Ovary (tissue), 3 donors: ENCODE results near the gene TMEM18.

Experiments used
- POLR2A ChIP-seq: fragments of 450-650 bp; IDR thresholded peaks from one replicate; pipeline ENCODE4 v1.6.1; 2017; ENCODE audit warnings: antibody characterized with exemption, mild to moderate bottlenecking, moderate library complexity
- TF ChIP-seq, protein P1 (sequence below), 3 donors: fragments of 450-650 bp in 2 of 3; fragments of 200-600 bp in 1 of 3; IDR thresholded peaks; one replicate each; pipeline versions ENCODE4 v1.5.1 to v1.8.0; 2016 to 2022; ENCODE audit warnings: antibody characterized with exemption in 3 of 3, mild to moderate bottlenecking in 1 of 3
- donor health status: DM: no; HTN: no; CAD: no.

DNA sequence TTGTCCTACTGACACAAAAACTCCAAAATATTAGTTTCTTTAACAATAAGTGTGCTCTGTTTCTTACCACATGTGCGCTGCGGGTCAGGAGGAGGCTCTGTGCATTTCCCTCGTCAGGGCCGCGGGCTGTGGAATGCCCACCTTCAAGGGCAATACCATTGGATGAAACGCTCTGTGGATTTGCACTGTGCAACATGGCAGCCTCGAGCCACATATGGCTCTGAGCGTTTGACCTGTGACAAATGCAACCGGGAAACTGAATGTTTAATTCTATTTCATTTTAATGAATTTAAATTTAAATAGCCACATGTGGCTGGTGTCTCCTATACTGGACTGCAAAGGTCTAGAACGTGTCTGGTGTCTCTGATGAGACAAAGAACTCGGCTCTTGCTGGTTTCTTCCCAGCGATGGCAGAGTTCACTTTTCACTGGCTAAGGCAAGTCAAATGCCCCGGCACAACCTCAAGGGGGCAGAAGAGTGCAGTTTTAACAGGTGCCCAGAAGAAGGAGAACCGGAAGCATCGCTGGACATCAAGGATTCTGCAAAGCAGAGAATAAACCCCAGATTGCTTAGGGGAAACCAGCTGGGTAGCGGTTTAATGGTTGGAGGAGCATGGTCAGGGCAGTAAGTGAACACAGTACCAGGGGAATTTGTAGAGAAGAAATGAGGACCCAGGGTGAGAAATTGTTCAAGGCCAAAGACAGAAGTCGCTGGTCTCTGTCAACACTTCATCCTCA lies 37.0 kb upstream of the TMEM18 start:
- no peak for TF ChIP-seq POLR2A
- TF ChIP-seq, protein P1, sequence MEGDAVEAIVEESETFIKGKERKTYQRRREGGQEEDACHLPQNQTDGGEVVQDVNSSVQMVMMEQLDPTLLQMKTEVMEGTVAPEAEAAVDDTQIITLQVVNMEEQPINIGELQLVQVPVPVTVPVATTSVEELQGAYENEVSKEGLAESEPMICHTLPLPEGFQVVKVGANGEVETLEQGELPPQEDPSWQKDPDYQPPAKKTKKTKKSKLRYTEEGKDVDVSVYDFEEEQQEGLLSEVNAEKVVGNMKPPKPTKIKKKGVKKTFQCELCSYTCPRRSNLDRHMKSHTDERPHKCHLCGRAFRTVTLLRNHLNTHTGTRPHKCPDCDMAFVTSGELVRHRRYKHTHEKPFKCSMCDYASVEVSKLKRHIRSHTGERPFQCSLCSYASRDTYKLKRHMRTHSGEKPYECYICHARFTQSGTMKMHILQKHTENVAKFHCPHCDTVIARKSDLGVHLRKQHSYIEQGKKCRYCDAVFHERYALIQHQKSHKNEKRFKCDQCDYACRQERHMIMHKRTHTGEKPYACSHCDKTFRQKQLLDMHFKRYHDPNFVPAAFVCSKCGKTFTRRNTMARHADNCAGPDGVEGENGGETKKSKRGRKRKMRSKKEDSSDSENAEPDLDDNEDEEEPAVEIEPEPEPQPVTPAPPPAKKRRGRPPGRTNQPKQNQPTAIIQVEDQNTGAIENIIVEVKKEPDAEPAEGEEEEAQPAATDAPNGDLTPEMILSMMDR (IDR thresholded peaks at IDR 0.05): peak in 2 of 3 donors; percentile 36 to 39
